ENCODE results near the gene DCAF8. TPM values are rescaled to one million over a fixed set of nuclear protein-coding genes. Genes with fewer than 3 reads are reported as not detected.
"Not testable (repeated sequence)": the region's sequence is repeated elsewhere in the genome, so short reads cannot be mapped to it uniquely, and the experiment has no call there.

Gene DCAF8
- polyA plus RNA-seq (ENCODE audit: insufficient read length in 4 of 4), result 100 to 1,000 TPM; 160 to 276 (median 224) TPM

- peak; percentile 90 to 98 (median 94) for DNase-seq (ENCODE audit: low read depth in 4 of 4, low spot score in 2 of 4)
Measured at GRCh38 chr1:160261893-160262794, at the start of gene DCAF8. DCAF8 (minus strand) TSS chr1:160262549; CDS start chr1:160244008, 18,541 bp downstream.

- no peak for DNase-seq (ENCODE audit: low read depth in 4 of 4, low spot score in 2 of 4)
Measured at GRCh38 chr1:160309571-160309970, 47.2 kb upstream of the DCAF8 start.

- DNase-seq (ENCODE audit: low read depth in 4 of 4, low spot score in 2 of 4), result no peak
Measured at GRCh38 chr1:160309185-160309557, 46.8 kb upstream of the DCAF8 start.

- no peak for DNase-seq (ENCODE audit: low read depth in 4 of 4, low spot score in 2 of 4)
Measured at GRCh38 chr1:160308451-160309184, 46.3 kb upstream of the DCAF8 start.

DNA sequence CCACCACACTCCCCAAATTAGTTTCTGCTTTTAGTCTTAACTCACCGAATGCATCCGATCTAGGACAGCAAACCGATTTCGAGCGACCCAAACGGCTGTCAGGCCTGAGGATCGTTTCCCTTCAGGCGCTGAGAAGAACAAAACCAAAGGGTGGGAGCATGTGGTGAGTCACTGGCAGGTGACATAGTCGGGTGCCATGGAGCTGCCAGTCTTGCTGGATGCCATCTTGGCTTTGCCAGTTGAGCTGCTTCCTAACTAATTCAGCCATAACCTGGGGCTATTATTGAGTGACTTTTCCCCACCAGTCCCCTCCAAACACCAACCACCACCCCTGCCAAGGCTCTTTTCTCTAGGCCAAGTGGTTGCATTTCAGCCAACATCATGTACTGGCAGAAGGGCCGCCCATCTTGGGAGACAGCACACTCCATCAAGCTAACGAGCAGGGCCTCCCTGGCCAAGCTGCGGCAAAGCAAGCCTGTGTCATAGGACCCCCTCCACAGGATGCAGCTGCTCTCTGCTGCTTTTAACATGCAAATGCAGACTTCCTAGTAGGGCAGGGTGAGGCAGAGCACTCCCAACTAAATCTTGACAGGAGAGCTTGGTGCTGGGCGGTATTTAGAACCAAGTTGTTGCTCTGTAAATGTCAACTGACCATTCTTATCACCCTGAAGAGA, 44.9 kb upstream of the DCAF8 start:
- DNase-seq (ENCODE audit: low read depth in 4 of 4, low spot score in 2 of 4), result no peak

- no peak for DNase-seq (ENCODE audit: low read depth in 4 of 4, low spot score in 2 of 4)
Measured at GRCh38 chr1:160300173-160300572, 37.8 kb upstream of the DCAF8 start.

DNA sequence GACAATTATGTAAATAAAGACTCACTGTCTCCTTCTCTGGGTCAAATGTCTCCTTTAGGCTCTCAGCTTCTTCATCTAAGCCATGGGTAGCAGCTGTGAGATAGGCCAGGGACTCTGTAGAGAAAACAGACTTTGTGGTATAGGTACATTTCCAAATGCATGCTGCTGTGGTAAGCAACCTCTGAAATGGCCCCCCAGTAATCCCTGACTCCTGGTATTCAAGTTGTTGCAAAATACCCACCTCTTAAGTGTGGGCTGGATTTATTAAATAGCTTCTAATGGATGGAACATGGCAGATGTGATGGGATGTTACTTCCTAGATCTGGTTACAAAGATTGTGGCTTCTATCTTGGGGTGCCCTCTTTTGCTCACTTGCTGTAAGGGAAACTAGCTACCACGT, 33.7 kb upstream of the DCAF8 start:
- DNase-seq (ENCODE audit: low read depth in 4 of 4, low spot score in 2 of 4), result no peak

DNA sequence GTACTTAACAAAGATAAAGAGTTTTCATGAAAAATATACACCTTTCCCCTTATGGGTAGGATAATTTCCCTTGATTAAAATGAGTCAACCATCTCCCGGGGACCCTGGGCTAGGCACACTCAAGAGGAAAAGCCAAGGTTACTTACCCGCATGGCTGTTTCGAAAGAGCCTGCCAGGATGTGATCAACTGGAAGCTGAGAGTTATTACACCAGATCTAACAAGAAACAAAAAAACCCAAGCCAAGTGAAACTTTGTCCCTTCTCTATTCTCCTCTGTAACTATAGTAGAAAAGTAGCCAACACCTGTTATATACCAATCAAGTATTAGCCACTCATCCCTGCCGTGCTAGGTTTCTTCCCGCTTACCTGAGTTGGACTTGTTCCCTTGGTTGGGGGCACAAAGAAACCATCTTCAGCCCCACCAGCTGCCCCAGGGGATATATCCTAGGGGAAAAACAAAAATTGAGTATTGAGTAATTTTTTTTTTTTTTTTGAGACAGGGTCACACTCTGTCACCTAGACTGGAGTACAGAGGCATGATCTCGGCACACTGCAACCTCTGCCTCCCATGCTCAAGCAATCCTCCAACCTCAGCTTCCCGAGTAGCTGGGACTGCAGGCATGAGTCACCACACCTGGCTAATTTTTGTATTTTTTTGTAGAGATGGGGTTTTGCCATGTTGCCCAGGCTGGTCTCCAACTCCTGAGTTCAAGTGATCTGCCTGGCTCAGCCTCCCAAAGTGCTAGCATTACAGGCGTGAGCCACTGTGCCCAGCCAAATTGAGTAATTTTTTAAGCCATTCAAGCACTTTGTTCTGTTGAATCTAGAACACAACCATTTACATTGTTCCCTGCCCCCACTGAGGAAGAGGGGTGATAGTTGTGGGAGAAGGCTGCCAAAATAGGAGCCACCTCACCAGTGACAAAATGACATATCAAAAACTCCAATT, 30.9 kb upstream of the DCAF8 start:
- no peak for DNase-seq (ENCODE audit: low read depth in 4 of 4, low spot score in 2 of 4)

DNA sequence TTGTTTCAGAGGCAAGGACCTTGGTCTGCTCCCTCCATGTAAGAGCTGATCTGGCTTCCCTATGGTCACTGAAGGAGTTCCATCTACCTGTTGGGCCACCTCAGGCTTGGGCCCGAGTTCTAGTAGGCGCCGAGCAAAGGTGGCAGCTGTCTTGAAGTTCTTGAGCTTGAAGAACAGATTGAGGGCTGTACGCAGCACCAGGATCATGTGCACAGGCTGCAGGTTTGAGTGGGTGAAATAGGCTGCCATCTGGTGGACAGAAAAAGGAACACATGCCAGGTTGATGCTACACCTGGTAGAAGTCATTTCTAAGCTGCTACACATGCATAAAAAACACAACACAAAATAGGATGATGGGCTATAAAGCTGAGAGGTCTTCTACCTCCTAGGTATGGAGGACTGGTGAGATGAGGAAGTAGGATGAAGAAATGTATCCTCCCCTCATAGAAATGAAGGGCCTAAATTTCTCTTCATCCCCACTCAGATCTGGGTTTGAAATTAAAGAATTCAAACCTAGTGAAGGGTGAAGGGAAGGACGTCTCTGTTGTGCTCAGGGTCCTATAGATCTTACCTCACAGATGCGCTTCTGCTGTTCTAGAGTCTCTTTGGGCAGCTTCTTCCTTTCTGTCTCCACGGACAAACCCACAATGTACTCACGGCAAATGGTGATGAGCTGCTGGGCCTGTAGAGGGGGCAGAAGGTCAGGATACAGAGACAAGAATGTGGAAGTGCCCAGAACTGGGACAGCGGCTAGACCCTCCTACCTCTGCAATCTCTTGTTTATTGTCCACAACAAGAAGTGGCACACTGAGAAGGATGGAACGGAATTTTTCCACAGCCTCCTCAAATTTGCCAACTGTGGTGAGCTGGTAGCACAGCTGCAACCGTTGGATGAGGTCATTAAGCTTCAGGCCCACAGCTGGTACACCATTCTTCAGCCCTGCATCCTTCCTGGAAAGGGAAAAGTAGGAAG, 29.2 kb upstream of the DCAF8 start:
- peak; percentile 39 to 61 (median 50) for DNase-seq (ENCODE audit: low read depth in 4 of 4, low spot score in 2 of 4)

DNA sequence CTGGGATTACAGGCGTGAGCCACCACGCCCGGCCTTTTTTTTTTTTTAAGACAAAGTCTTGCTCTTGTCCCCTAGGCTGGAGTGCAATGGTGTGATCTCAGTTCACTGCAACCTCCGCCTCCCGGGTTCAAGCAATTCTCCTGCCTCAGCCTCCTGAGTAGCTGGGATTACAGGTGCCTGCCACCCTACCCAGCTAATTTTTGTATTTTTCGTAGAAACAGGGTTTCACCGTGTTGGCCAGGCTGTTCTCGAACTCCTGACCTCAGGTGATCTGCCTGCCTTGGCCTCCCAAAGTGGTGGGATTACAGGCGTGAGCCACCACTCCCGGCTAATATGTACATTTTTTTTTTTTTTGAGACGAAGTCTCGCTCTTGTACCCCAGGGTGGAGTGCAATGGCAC, 25.4 kb upstream of the DCAF8 start:
- not testable (repeated sequence) for DNase-seq (ENCODE audit: low read depth in 4 of 4, low spot score in 2 of 4)

DNA sequence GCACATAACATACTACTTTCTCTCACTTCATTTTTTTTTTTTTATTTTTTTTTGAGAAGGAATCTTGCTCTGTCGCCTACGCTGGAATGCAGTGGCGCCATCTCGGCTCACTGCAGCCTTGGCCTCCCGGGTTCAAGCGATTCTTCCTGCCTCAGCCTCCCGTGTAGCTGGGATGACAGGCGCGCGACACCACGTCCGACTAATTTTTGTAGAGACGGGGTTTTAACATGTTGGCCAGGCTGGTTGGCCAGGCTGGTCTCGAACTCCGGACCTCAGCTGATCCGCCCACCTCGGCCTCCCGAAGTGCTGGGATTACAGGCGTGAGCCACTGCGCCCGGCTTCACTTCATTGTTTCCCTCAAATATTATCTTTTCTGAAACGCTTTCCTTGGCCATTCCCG, 23.2 kb upstream of the DCAF8 start:
- no peak for DNase-seq (ENCODE audit: low read depth in 4 of 4, low spot score in 2 of 4)

DNA sequence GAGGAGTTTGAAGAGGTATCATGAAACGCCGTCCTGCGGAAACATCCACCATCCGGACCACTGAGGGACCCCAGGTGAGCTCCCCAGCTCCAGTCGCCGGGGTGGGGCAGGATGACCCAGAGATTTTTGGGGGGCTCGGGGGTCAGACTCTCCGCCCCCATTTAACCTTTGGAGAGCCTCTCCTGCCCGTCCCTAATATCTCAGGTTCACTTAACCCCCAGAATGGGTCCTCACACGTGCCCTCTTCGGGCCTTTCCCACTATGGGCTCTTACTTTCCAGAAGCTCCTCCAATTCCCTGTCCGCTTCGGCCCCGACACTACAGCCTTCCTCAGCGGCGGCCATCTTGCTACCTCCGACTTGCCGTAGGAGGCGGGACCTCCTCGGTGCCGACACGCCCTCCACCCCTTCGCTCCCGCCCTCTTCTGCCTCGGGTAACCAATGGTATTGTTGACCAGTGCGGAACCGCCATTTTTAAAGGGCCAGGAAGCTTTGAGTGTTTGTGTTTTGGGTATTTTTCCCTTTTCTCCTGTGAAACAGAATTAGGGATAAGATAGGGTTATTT, 22.5 kb upstream of the DCAF8 start, which contains the start of gene PEX19:
PEX19 (minus strand) TSS at position 352 of the 563 bp plus-strand sequence; CDS start at position 343, 9 bp downstream.
- DNase-seq (ENCODE audit: low read depth in 4 of 4, low spot score in 2 of 4), result peak; percentile 63 to 89 (median 82)

DNA sequence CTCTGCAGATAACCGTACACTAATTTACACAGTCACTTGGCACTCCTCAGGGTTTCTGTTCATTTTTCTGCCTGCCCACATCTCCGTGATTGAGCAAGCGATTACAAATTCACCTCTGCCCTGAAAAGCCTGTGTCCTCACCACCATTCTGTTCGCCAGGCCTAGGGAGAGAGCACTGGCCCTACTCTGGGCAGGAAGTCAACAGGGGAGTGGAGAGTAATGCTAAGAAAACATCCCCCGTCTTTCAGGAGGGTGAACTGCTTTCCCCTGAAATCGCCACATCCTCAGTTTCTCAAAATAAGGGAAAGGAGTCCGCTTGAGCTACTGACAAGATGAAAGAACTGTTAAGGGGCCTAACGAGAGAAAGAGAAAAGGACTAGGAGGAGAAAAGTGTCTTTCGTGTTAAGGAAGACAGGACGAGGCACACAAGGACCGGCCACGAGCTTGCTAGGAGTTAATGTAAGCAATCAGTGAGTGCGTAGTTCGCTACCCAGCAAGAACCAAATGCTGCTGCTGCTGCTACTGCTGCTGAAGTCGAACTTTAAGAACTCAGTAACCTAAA, 22.0 kb upstream of the DCAF8 start:
- peak in 3 of 4 donors; percentile 9 to 37 (median 32) for DNase-seq (ENCODE audit: low read depth in 4 of 4, low spot score in 2 of 4)

- no peak for DNase-seq (ENCODE audit: low read depth in 4 of 4, low spot score in 2 of 4)
Measured at GRCh38 chr1:160282807-160283206, 20.5 kb upstream of the DCAF8 start.

DNA sequence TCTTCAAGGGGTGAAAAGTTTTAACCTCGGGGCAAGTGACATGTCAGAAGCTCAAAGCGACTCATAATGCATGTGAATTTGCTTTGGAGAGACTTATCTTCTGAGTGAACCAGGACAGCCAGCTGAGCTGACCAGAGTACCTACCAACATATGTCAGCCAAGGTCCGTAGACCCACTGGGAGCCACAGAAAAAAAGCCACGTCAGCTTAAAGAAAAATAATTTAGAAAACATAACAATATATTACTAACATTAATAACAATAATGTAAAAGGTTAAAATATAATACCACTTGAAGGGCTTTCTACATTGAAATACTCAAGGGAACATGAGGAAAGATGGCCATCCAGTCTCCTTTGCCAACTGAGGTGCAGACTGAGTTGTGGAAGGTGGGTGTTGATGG, 15.6 kb upstream of the DCAF8 start:
- no peak for DNase-seq (ENCODE audit: low read depth in 4 of 4, low spot score in 2 of 4)

DNA sequence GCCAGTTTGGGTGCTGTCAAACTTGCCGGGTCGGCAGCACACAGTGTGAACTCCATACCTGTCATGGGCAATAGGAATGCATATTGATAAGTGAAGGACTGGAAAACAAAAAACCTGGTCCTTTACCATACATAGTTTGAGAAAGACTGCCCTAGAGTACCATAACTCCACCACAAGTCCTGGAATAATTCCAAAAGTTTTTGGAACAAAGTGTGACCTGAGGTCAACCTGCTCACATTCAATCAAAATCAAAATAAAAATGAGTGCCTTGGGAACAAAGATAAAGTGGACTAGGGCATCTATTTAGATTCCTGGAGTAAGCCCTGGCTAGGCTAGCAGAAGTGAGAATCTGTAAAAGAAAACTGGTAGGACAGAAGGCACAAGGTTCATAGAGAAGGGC, 15.0 kb upstream of the DCAF8 start:
- no peak for DNase-seq (ENCODE audit: low read depth in 4 of 4, low spot score in 2 of 4)

GRCh38 chr1:160271025-160271424, 8.7 kb upstream of the DCAF8 start:
- no peak for DNase-seq (ENCODE audit: low read depth in 4 of 4, low spot score in 2 of 4)
